Measurements from ENCODE around the gene FTSJ1. TPM values are rescaled to one million over a fixed set of nuclear protein-coding genes. Genes with fewer than 3 reads are reported as not detected.

The FTSJ1 gene
- total RNA-seq, 1 experiment from 2014 or later, result 61.3 TPM

DNA sequence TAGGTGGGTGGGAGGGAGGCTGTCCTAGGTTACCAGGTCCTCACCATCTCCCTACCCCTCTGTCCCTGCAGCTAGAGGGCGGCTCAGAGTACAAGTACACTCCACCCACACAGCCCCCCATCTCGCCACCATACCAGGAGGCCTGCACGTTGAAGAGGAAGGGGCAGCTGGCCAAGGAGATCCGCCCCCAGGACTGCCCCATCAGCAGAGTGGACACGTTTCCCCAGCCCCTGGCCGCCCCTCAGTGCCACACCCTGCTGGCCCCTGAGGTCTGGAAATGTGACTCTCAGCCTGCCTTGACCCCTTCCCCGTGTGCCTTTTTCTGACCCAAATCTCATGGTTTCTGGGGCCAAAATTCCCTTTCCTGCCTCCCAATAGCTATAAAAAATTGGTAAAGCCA is 6.5 kb downstream of the FTSJ1 start:
- no peaks in the 10 kb centered on the region for H3K9me3 ChIP-seq (ENCODE audit: low read depth, low read length, poor library complexity, severe bottlenecking)
- no peaks in the 10 kb centered on the region for H3K4me1 ChIP-seq (ENCODE audit: insufficient read depth, low read length, poor library complexity, severe bottlenecking)
- CTCF ChIA-PET, result no interaction called here
- H3K27me3 ChIP-seq (replicated peaks; ENCODE audit: insufficient read depth, low read depth, low read length, poor library complexity), result no peaks in the 10 kb centered on the region
- BruUV-seq (replicated peaks), result no TSS peak
- peaks cover 14% of the 10 kb centered on the region for H3K36me3 ChIP-seq (ENCODE audit: insufficient read depth, low read length, poor library complexity, severe bottlenecking)
- DNase-seq (ENCODE audit: low spot score), result no peak
- H3K4me3 ChIP-seq (ENCODE audit: low read depth, low read length, poor library complexity, severe bottlenecking), result no peak overlapping the region
- no peak overlapping the region for H3K27ac ChIP-seq (ENCODE audit: low read depth, low read length, poor library complexity, severe bottlenecking)
- POLR2A ChIA-PET (ENCODE audit: low non-redundant PET), result no interaction called here
- intact Hi-C loops (cut with micrococcal nuclease; ENCODE audit: unreplicated experiment), result no loop called here
- TF ChIP-seq EZH2 (IDR thresholded peaks at IDR 0.05; ENCODE audit: borderline replicate concordance, low read depth, low read length, poor library complexity, severe bottlenecking) (no peak), CTCF (conservative IDR thresholded peaks at IDR 0.05; ENCODE audit: low read depth, low read length) (no peak)

- POLR2A ChIA-PET (ENCODE audit: low non-redundant PET), result no interaction called here
- H3K9me3 ChIP-seq (ENCODE audit: low read depth, low read length, poor library complexity, severe bottlenecking), result no peaks in the 10 kb centered on the region
- BruUV-seq (replicated peaks), result no TSS peak
- no peaks in the 10 kb centered on the region for H3K27me3 ChIP-seq (replicated peaks; ENCODE audit: insufficient read depth, low read depth, low read length, poor library complexity)
- H3K4me3 ChIP-seq (ENCODE audit: low read depth, low read length, poor library complexity, severe bottlenecking), result no peak overlapping the region
- intact Hi-C loops (cut with micrococcal nuclease; ENCODE audit: unreplicated experiment), result no loop called here
- no peaks in the 10 kb centered on the region for H3K4me1 ChIP-seq (ENCODE audit: insufficient read depth, low read length, poor library complexity, severe bottlenecking)
- CTCF ChIA-PET, result no interaction called here
- DNase-seq (ENCODE audit: low spot score), result no peak
- H3K36me3 ChIP-seq (ENCODE audit: insufficient read depth, low read length, poor library complexity, severe bottlenecking), result peaks cover 7% of the 10 kb centered on the region
- TF ChIP-seq CTCF (conservative IDR thresholded peaks at IDR 0.05; ENCODE audit: low read depth, low read length) (no peak), EZH2 (IDR thresholded peaks at IDR 0.05; ENCODE audit: borderline replicate concordance, low read depth, low read length, poor library complexity, severe bottlenecking) (no peak)
- H3K27ac ChIP-seq (ENCODE audit: low read depth, low read length, poor library complexity, severe bottlenecking), result no peak overlapping the region
These were observed 11.4 kb downstream of the FTSJ1 start for GRCh38 chrX:48487362-48487798.

- H3K27me3 ChIP-seq (replicated peaks; ENCODE audit: insufficient read depth, low read depth, low read length, poor library complexity), result no peaks in the 10 kb centered on the region
- no peak overlapping the region for H3K4me3 ChIP-seq (ENCODE audit: low read depth, low read length, poor library complexity, severe bottlenecking)
- CTCF ChIA-PET, result no interaction called here
- H3K27ac ChIP-seq (ENCODE audit: low read depth, low read length, poor library complexity, severe bottlenecking), result no peak overlapping the region
- TF ChIP-seq EZH2 (IDR thresholded peaks at IDR 0.05; ENCODE audit: borderline replicate concordance, low read depth, low read length, poor library complexity, severe bottlenecking) (no peak), CTCF (conservative IDR thresholded peaks at IDR 0.05; ENCODE audit: low read depth, low read length) (no peak)
- no peaks in the 10 kb centered on the region for H3K9me3 ChIP-seq (ENCODE audit: low read depth, low read length, poor library complexity, severe bottlenecking)
- DNase-seq (ENCODE audit: low spot score), result no peak
- H3K36me3 ChIP-seq (ENCODE audit: insufficient read depth, low read length, poor library complexity, severe bottlenecking), result peaks cover 5% of the 10 kb centered on the region
- no TSS peak for BruUV-seq (replicated peaks)
- intact Hi-C loops (cut with micrococcal nuclease; ENCODE audit: unreplicated experiment), result no loop called here
- POLR2A ChIA-PET (ENCODE audit: low non-redundant PET), result no interaction called here
- no peaks in the 10 kb centered on the region for H3K4me1 ChIP-seq (ENCODE audit: insufficient read depth, low read length, poor library complexity, severe bottlenecking)
These were observed 12.0 kb downstream of the FTSJ1 start for GRCh38 chrX:48488034-48488433.

Measured in A673 (cell line).